ENCODE measurements around the gene CNOT1.

Gene CNOT1

GRCh38 chr16:58488531-58488930 is 141.1 kb downstream of the CNOT1 start:
- no peak for DNase-seq (ENCODE audit: low read depth in 3 of 3, low spot score in 1 of 3)

GRCh38 chr16:58487566-58488351 is 141.9 kb downstream of the CNOT1 start:
- peak in 2 of 3 donors; percentile 46 to 66 for DNase-seq (ENCODE audit: low read depth in 3 of 3, low spot score in 1 of 3)

- DNase-seq (ENCODE audit: low read depth in 3 of 3, low spot score in 1 of 3) = no peak
Observed at GRCh38 chr16:58485184-58485887, 144.3 kb downstream of the CNOT1 start.

GRCh38 chr16:58481931-58482330 is 147.7 kb downstream of the CNOT1 start:
- no peak for DNase-seq (ENCODE audit: low read depth in 3 of 3, low spot score in 1 of 3)

- no peak for DNase-seq (ENCODE audit: low read depth in 3 of 3, low spot score in 1 of 3)
Observed at GRCh38 chr16:58481226-58481869, 148.3 kb downstream of the CNOT1 start.

- DNase-seq (ENCODE audit: low read depth in 3 of 3, low spot score in 1 of 3) = no peak
Observed at GRCh38 chr16:58478427-58478826, 151.2 kb downstream of the CNOT1 start.

- DNase-seq (ENCODE audit: low read depth in 3 of 3, low spot score in 1 of 3) = no peak
Observed at GRCh38 chr16:58476791-58477190, 152.8 kb downstream of the CNOT1 start.

- no peak for DNase-seq (ENCODE audit: low read depth in 3 of 3, low spot score in 1 of 3)
Observed at GRCh38 chr16:58475091-58475619, 154.5 kb downstream of the CNOT1 start.

- DNase-seq (ENCODE audit: low read depth in 3 of 3, low spot score in 1 of 3) = no peak
Observed at GRCh38 chr16:58474296-58474695, 155.3 kb downstream of the CNOT1 start.

GRCh38 chr16:58472827-58473226 is 156.8 kb downstream of the CNOT1 start:
- no peak for DNase-seq (ENCODE audit: low read depth in 3 of 3, low spot score in 1 of 3)

GRCh38 chr16:58472266-58472665 is 157.4 kb downstream of the CNOT1 start:
- DNase-seq (ENCODE audit: low read depth in 3 of 3, low spot score in 1 of 3) = no peak

GRCh38 chr16:58471209-58471975 is 158.2 kb downstream of the CNOT1 start:
- DNase-seq (ENCODE audit: low read depth in 3 of 3, low spot score in 1 of 3) = no peak
